SK-N-SH treated with all-trans-retinoic acid at 6 μM for 48 hours (cell line): ENCODE measurements around the gene AACS.

Experiments
- ATAC-seq: fragments of 200-7000 bp; cut with Tn5 transposase; 3 replicates; pipeline ENCODE4 v1.9.1; 2020; ENCODE audit warnings: mild to moderate bottlenecking, moderate library complexity
- ARNTL ChIP-seq: fragments of 450-650 bp; formaldehyde crosslinking; IDR thresholded peaks from 2 replicates; pipeline ENCODE4 v1.5.0; 2020; ENCODE audit warnings: low read depth, mild to moderate bottlenecking, moderate library complexity, borderline replicate concordance
- CREB5 ChIP-seq: fragments of 250-450 bp; sonication (Bioruptor Pico); IDR thresholded peaks from 2 replicates; pipeline ENCODE4 v1.5.1; 2020; ENCODE audit warnings: low read depth, mild to moderate bottlenecking, moderate library complexity
- CSDC2 ChIP-seq: fragments of 250-450 bp; sonication (Bioruptor Pico); IDR thresholded peaks from 2 replicates; pipeline ENCODE4 v1.5.0; 2020; ENCODE audit warnings: mild to moderate bottlenecking, moderate library complexity
- CSRNP3 ChIP-seq: fragments of 250-450 bp; sonication (Bioruptor Pico); IDR thresholded peaks from 2 replicates; pipeline ENCODE4 v1.5.1; 2021; ENCODE audit warnings: mild to moderate bottlenecking, moderate library complexity
- ESRRG ChIP-seq: fragments of 250-450 bp; sonication (Bioruptor Pico); IDR thresholded peaks from 2 replicates; pipeline ENCODE4 v1.6.1; 2021; ENCODE audit warnings: mild to moderate bottlenecking
- GLIS3 ChIP-seq: fragments of 250-450 bp; sonication (Bioruptor Pico); IDR thresholded peaks from 2 replicates; pipeline ENCODE4 v1.5.0; 2020; ENCODE audit warnings: mild to moderate bottlenecking, moderate library complexity
- ISL1 ChIP-seq: fragments of 250-450 bp; sonication (Bioruptor Pico); IDR thresholded peaks from 2 replicates; pipeline ENCODE4 v2.1.2; 2022; ENCODE audit warnings: mild to moderate bottlenecking, moderate library complexity
- OSR1 ChIP-seq: fragments of 250-450 bp; sonication (Bioruptor Pico); IDR thresholded peaks from 2 replicates; pipeline ENCODE4 v1.8.0; 2022; ENCODE audit warnings: moderate library complexity, mild to moderate bottlenecking, inconsistent platforms
- PATZ1 ChIP-seq: fragments of 250-450 bp; sonication (Bioruptor Pico); IDR thresholded peaks from 2 replicates; pipeline ENCODE4 v1.8.0; 2020; ENCODE audit warnings: mild to moderate bottlenecking, moderate library complexity, borderline replicate concordance
- PPARA ChIP-seq: fragments of 250-450 bp; sonication (Bioruptor Pico); IDR thresholded peaks from 2 replicates; pipeline ENCODE4 v1.5.0; 2020; ENCODE audit warnings: mild to moderate bottlenecking, borderline replicate concordance
- RARB ChIP-seq: fragments of 250-450 bp; sonication (Bioruptor Pico); IDR thresholded peaks from 2 replicates; pipeline ENCODE4 v1.8.0; 2021; ENCODE audit warnings: mild to moderate bottlenecking, moderate library complexity
- TCF4 ChIP-seq: fragments of 250-450 bp; sonication (Bioruptor Pico); IDR thresholded peaks from 2 replicates; pipeline ENCODE4 v1.8.0; 2021; ENCODE audit warnings: mild to moderate bottlenecking, moderate library complexity, borderline replicate concordance
- TSHZ2 ChIP-seq: fragments of 250-450 bp; sonication (Bioruptor Pico); IDR thresholded peaks from 2 replicates; pipeline ENCODE4 v1.5.0; 2020; ENCODE audit warnings: mild to moderate bottlenecking, moderate library complexity
- ZC3H10 ChIP-seq: fragments of 250-450 bp; sonication (Bioruptor Pico); IDR thresholded peaks from 2 replicates; pipeline ENCODE4 v1.5.1; 2021; ENCODE audit warnings: mild to moderate bottlenecking, moderate library complexity
- ZFP3 ChIP-seq: fragments of 250-450 bp; sonication (Bioruptor Pico); IDR thresholded peaks from 2 replicates; pipeline ENCODE4 v1.5.0; 2020; ENCODE audit warnings: mild to moderate bottlenecking, moderate library complexity
- ZFP30 ChIP-seq: fragments of 450-650 bp; formaldehyde crosslinking; IDR thresholded peaks from 2 replicates; pipeline ENCODE4 v1.5.0; 2022; ENCODE audit warnings: mild to moderate bottlenecking, moderate library complexity
- ZNF565 ChIP-seq: fragments of 450-650 bp; formaldehyde crosslinking; conservative IDR thresholded peaks from 2 replicates; pipeline ENCODE4 v1.5.0; 2020; ENCODE audit warnings: low read depth, mild to moderate bottlenecking, moderate library complexity
- ZNF8 ChIP-seq: fragments of 450-650 bp; formaldehyde crosslinking; IDR thresholded peaks from 2 replicates; pipeline ENCODE4 v1.5.0; 2020; ENCODE audit warnings: mild to moderate bottlenecking, moderate library complexity

The AACS gene

GRCh38 chr12:125076103-125076502 lies 10.9 kb downstream of the AACS start (continued):
- TF ChIP-seq TSHZ2 (CRISPR knock-in tag) (no peak), PPARA (CRISPR knock-in tag) (no peak)

GRCh38 chr12:125079084-125079483 lies 13.8 kb downstream of the AACS start:
- no peak for TF ChIP-seq CSDC2
- no peak for TF ChIP-seq RARB (CRISPR knock-in tag)
- TF ChIP-seq ZNF8: no peak
- TF ChIP-seq ESRRG (CRISPR knock-in tag): no peak
- TF ChIP-seq ISL1 (CRISPR knock-in tag): no peak
- no peak for TF ChIP-seq ARNTL
- ATAC-seq: no peak

GRCh38 chr12:125079648-125080645 lies 14.7 kb downstream of the AACS start:
- TF ChIP-seq ZNF565 (no peak), TCF4 (CRISPR knock-in tag) (no peak), CREB5 (CRISPR knock-in tag) (no peak), ZFP30 (no peak)
- no peak for ATAC-seq

GRCh38 chr12:125081427-125081826 lies 16.2 kb downstream of the AACS start:
- TF ChIP-seq CREB5 (CRISPR knock-in tag) (no peak), PPARA (CRISPR knock-in tag) (no peak), RARB (CRISPR knock-in tag) (no peak), PATZ1 (CRISPR knock-in tag) (no peak), ZNF8 (no peak), ZC3H10 (CRISPR knock-in tag) (no peak), CSRNP3 (no peak), ZFP3 (CRISPR knock-in tag) (no peak), OSR1 (CRISPR knock-in tag) (no peak), GLIS3 (CRISPR knock-in tag) (no peak)
- no peak for ATAC-seq
